Ectodermal cell (in vitro differentiated cells): ENCODE data around the gene CCDC74B.
"Not testable (repeated sequence)": the region's sequence is repeated elsewhere in the genome, so short reads cannot be mapped to it uniquely, and the experiment has no call there.

Source experiments
- H3K27ac ChIP-seq: 2 replicates; pipeline ENCODE4 v1.7.0; 2013; ENCODE audit warnings: mild to moderate bottlenecking, low read depth, low read length; ENCODE audit not compliant: insufficient read depth, poor library complexity, severe bottlenecking
- H3K27me3 ChIP-seq: 2 replicates; pipeline ENCODE4 v1.7.0; 2013; ENCODE audit warnings: mild to moderate bottlenecking, low read length; ENCODE audit not compliant: insufficient read depth, control insufficient read depth, poor library complexity, severe bottlenecking
- H3K36me3 ChIP-seq: one replicate; pipeline ENCODE4 v1.7.0; 2013; ENCODE audit warnings: low read length; ENCODE audit not compliant: control insufficient read depth, insufficient read depth
- H3K4me1 ChIP-seq: one replicate; pipeline ENCODE4 v1.7.0; 2013; ENCODE audit warnings: low read length; ENCODE audit not compliant: control insufficient read depth, insufficient read depth
- H3K4me3 ChIP-seq: 2 replicates; pipeline ENCODE4 v1.7.0; 2013; ENCODE audit warnings: low read depth, low read length, control low read depth; ENCODE audit not compliant: insufficient read depth
- H3K9me3 ChIP-seq: 2 replicates; pipeline ENCODE4 v1.7.0; 2013; ENCODE audit warnings: mild to moderate bottlenecking, low read length, moderate library complexity; ENCODE audit not compliant: control insufficient read depth
- WGBS, 2 experiments: methylation state at CpG; one replicate each; pipeline ENCODE4 v1.1.7; 2013; ENCODE audit warnings: missing lambda C conversion rate in 2 of 2; 5-methylcytosine and 5-hydroxymethylcytosine counted together

The CCDC74B gene

GRCh38 chr2:130156624-130157004 is 11.7 kb upstream of the CCDC74B start:
- Histone ChIP-seq H3K9me3 (no peaks in the 10 kb centered on the region), H3K4me1 (no peaks in the 10 kb centered on the region), H3K27ac (no peak overlapping the region), H3K36me3 (peaks cover 6% of the 10 kb centered on the region), H3K4me3 (no peak overlapping the region), H3K27me3 (no peaks in the 10 kb centered on the region)
- WGBS, 2 experiments, result 94 to 96% methylated on average over 9 of the region's 9 CpGs

DNA sequence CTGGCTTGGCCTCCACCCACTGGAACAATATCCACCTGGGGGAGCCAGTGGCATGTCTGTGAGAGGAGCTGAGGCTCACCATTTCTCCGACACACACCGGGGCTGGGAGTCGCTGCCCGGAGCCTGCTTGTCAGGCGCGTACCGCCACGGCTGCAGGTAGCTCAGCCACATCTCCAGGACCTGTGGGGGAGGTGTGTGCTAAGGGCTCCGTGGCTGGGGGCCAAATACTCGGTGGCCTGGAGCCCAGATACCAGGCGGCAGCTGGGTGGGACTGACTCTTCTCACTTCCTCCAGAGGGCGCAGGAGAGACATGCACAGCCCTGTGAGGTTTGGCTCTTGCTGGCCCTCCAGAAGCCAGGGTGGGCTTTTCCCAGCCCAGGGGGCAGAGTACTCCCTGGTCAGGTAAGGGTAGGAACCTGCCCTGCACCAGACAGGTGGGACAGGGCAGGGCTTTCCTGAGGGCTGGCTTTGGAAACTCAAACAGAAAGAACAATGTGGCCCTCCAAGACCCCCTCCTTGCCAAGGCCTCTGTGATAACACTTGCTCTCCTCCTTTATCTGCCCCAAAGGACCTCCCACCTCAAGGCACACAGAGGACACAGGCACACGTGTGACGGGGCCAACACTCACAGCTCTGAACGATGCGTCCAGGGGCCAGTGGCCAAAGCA is 11.2 kb upstream of the CCDC74B start:
- not testable (repeated sequence) for H3K27me3 ChIP-seq, H3K4me1 ChIP-seq, H3K4me3 ChIP-seq, H3K36me3 ChIP-seq, H3K9me3 ChIP-seq, H3K27ac ChIP-seq
- 81 to 83% methylated on average over 16 of the region's 16 CpGs for WGBS, 2 experiments

DNA sequence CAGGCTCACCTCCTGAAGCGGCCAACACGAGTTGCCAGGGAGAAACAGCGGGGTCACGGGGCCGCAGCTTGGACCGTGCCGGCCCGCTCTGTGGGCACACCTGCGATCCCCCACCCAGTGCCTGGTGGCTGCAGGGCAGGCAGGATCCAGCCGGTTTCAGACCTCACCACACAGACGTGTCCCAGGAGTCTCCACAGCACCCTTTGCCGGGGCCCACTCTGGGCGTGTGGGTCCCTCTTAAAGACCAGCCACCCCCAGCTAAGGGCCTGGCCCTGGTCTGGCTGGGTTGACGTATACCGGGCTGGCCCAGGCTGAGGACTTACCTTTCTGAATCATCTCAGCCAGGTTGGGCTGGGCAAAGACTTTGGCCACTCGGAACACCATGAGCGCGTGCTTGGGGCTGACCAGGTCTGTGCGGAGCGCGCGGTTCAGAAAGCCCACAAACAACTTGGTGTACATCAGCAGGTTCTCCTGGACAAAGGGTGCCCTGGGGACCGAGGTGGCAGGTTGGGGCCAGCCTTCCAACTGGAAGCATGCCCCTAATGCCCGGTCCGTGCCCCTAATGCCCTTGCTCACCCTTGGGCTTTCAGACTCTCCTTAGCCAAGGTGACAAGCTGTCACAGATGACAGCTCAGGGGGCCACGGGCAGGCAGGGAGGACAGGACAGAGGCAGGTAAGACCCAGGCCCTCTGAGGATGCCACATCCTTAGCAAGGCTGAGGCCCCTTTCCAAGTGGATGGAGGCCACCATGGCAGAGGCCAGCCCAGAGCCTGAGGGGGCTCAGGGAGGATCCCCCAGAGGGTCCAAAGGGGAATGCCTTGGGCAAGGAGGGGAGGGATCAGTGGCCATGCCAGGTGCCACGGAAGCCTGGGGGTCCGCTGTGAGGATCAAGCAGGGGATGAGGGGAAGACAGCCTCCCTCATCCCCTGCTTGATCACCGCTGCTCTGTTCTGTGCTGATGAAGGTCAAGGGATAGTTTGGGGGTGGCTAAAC is 10.2 kb upstream of the CCDC74B start:
- peaks cover 6% of the 10 kb centered on the region for H3K36me3 ChIP-seq
- H3K9me3 ChIP-seq, result no peaks in the 10 kb centered on the region
- no peaks in the 10 kb centered on the region for H3K27me3 ChIP-seq
- H3K4me1 ChIP-seq, result no peaks in the 10 kb centered on the region
- no peak overlapping the region for H3K27ac ChIP-seq
- H3K4me3 ChIP-seq, result no peak overlapping the region
- WGBS, 2 experiments, result 96% methylated on average over 29 of the region's 29 CpGs

GRCh38 chr2:130154423-130154770 is 9.5 kb upstream of the CCDC74B start:
- H3K27me3 ChIP-seq, H3K4me3 ChIP-seq, H3K27ac ChIP-seq, H3K4me1 ChIP-seq, H3K36me3 ChIP-seq, H3K9me3 ChIP-seq: not testable (repeated sequence)
- WGBS, 2 experiments, result 94 to 96% methylated on average over 8 of the region's 8 CpGs

GRCh38 chr2:130153721-130154422 is 9.0 kb upstream of the CCDC74B start:
- not testable (repeated sequence) for H3K27ac ChIP-seq

GRCh38 chr2:130152816-130153595 is 8.1 kb upstream of the CCDC74B start:
- H3K4me1 ChIP-seq, result no peaks in the 10 kb centered on the region
- 96 to 97% methylated on average over 24 to 25 of the region's 25 CpGs for WGBS, 2 experiments
- peaks cover 6% of the 10 kb centered on the region for H3K36me3 ChIP-seq
- H3K27me3 ChIP-seq, result no peaks in the 10 kb centered on the region
- H3K4me3 ChIP-seq, result no peak overlapping the region
- H3K27ac ChIP-seq, result no peak overlapping the region
- H3K9me3 ChIP-seq, result no peaks in the 10 kb centered on the region

More at GRCh38 chr2:130153721-130154422, 9.0 kb upstream of the CCDC74B start:
- not testable (repeated sequence) for H3K9me3 ChIP-seq, H3K27me3 ChIP-seq, H3K4me1 ChIP-seq, H3K36me3 ChIP-seq, H3K4me3 ChIP-seq
- WGBS, 2 experiments, result 95 to 97% methylated on average over 18 to 23 of the region's 23 CpGs

DNA sequence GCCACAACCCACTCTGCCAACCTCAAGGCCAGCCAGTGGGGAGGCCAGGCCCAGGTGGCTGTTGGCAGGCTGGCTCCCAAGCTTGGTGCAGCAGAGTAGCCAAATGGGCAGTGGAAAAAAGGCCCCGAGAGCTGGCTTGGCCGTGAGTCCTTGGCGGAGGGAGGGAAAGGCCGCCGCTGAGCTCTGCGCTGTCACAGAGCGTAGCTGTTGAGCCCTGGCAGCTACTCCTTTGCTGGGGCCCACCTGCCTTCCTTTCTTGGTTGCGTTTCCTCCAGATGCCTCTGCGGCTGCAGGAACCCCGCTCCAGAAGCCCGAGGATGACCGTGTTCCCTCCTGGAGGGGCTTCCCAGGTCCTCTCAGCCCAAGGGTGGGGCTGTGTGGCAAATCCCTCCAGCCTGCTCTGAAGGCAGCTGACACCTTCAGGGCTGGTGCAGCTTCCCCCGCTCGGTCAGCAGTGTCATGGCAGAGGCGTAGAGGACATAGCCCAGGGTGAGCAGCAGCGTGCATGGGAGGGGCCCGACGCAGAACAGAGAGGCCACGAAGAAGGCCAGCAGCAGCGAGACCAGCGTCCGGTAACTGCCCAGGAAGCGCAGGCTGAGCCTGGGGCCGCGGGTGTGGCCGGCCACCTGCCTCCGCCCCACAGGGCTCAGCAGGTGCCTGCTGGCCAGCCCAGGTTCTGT is 7.4 kb upstream of the CCDC74B start:
- H3K36me3 ChIP-seq, H3K4me3 ChIP-seq, H3K9me3 ChIP-seq, H3K4me1 ChIP-seq, H3K27me3 ChIP-seq, H3K27ac ChIP-seq: not testable (repeated sequence)
- 97% methylated on average over 27 of the region's 27 CpGs for WGBS, 2 experiments

DNA sequence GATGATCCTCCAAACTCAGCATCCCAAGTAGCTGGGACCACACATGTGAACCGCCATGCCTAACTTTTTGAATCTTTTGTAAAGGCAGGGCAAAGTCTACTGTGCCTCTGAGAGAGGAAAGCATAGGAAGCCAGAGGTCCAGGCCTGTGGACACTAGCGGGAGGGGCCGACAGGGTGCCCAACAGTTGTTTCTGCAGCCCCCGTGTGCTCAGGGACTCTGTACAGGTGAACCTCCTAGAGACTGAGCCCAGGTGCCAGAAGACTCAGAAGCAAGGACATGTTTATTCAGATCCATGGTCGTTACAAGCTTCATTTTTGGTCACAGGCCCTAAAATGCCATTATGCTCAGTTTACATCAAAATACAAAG is 6.2 kb upstream of the CCDC74B start:
- H3K36me3 ChIP-seq, H3K4me3 ChIP-seq, H3K27me3 ChIP-seq, H3K4me1 ChIP-seq, H3K27ac ChIP-seq, H3K9me3 ChIP-seq: not testable (repeated sequence)
- 70 to 76% methylated on average over 5 of the region's 5 CpGs for WGBS, 2 experiments

DNA sequence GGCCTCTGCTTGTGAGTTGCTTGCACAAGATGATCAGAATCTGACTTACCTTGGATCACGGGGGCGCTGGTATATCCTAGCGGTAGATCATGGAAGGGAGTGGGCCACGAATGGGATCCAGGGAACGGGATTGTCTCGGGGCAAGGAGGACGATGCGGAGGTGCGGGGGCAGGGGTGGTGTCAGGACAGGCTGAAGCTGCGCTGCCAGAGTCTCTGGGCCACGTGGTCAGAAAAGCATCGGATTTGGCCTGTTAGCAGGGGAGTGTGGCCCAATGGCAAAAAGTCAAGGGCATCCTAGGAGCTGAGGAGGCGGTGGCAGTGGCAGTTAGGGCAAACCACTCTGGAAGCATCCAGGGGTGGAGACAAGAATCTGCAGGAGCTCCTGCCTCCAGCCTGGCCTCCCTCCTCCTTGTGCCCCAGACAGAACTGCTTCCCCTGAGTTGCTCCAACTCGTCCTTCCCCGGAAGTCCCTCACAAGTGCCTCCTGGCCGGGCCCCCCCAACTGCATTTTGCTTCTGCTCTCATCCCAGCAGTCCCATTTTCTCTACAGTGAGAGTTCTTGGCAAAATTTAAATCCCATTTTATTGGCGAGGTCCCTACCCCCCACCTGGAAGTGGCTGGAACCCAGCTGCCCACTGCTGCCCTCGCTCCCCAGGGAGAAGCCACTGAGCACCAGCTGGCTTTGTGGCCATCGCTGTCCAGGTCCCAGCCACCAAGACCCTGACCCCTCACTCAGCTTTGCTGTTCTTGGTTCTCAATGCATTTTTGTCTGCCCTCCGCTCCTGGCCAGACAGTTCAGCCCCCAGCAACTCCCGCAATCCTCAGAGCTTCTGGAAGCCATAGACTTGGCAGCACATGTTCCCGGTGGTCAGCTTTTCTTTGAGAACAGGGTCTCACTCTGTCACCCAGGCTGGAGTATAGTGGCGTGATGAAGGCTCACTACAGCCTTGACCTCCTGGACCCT is 5.6 kb upstream of the CCDC74B start:
- Histone ChIP-seq H3K9me3 (no peaks in the 10 kb centered on the region), H3K27me3 (no peaks in the 10 kb centered on the region), H3K36me3 (peaks cover 4% of the 10 kb centered on the region), H3K4me1 (no peaks in the 10 kb centered on the region), H3K4me3 (no peak overlapping the region), H3K27ac (no peak overlapping the region)
- WGBS, 2 experiments, result 93 to 94% methylated on average over 23 of the region's 23 CpGs
